NCI-H226 (cell line): ENCODE results near the gene HES7.
"Not testable (repeated sequence)": the region's sequence is repeated elsewhere in the genome, so short reads cannot be mapped to it uniquely, and the experiment has no call there.

Experiments
- DNase-seq: peaks from one replicate; pipeline ENCODE4 v3.0.0-alpha.2; 2015

HES7 gene

DNA sequence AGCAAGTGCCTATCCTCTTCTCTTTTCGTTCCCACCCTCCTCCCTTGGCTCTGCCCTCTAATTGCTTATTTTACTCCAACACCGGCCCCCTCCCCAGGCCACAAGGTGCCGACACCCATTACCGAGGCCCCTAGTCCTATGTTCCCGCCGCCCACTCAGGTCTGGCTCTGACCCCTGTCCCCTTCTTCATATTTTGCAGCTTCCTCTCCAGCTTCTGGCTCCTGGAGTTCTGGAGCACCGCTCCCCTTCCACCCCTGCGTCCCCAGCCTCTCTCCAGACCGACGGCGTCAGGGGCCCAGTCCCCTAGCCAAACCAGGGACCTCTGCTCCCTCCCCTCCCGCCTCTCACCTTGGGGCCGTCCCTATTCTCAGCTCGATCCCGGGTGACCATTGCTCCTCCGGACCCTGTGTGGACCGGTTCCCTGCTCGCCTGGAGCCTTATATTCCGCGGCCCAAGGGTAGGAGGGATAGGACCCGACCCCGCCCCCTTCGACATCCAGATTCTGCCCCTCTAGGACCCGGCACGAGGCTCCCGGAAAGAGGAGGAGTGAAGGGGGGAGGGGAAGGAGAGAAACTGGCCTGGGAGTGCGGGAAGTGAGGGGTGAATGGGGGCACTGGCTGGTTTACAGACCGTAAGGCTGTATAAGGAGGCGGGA lies at the start of gene HES7:
Gene HES7, minus strand, starts transcription at position 412 of the 655 bp plus-strand sequence. Its CDS starts 22 bp downstream, at position 390.
- DNase-seq: no peak

GRCh38 chr17:8173056-8173870 lies 49.4 kb upstream of the HES7 start:
- peak; percentile 93 for DNase-seq

GRCh38 chr17:8170186-8170585 lies 46.3 kb upstream of the HES7 start:
- DNase-seq: not testable (repeated sequence)

GRCh38 chr17:8167526-8167925 lies 43.6 kb upstream of the HES7 start:
- no peak for DNase-seq

DNA sequence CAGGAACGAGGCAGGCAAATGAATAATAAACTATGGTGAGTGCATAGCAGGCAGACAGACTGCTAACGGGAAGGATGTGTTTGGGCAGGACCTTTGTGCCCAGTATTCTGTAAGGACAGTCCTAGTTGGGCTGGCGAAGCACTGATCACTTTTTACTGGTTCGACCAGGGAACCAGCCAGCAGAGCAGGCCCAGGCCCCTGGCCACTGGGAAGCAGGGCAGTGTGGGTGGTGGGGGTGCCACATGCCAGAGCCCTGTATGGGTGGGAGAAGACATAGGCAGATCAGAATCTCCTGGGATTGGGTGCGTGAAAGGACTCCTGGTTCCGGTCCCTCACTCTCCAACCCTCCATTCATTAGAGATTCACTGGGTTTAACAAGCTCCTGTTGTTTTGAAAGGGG lies 42.8 kb upstream of the HES7 start:
- no peak for DNase-seq

DNA sequence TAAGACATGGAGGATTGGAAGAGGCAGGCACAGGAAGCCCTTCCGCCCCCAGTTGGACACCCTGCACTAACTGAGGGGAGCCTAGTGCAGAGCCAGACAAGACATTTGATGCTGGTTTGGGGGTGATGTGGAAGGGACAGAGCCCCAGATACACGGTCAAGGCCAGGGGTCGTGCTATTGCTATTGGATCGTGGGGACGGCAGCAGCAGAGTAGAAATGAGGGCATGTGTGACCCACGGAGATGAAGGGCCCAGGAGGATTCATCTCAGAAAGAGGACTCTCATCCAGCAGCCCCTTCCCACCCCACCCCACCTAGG lies 40.9 kb upstream of the HES7 start:
- DNase-seq: no peak

DNA sequence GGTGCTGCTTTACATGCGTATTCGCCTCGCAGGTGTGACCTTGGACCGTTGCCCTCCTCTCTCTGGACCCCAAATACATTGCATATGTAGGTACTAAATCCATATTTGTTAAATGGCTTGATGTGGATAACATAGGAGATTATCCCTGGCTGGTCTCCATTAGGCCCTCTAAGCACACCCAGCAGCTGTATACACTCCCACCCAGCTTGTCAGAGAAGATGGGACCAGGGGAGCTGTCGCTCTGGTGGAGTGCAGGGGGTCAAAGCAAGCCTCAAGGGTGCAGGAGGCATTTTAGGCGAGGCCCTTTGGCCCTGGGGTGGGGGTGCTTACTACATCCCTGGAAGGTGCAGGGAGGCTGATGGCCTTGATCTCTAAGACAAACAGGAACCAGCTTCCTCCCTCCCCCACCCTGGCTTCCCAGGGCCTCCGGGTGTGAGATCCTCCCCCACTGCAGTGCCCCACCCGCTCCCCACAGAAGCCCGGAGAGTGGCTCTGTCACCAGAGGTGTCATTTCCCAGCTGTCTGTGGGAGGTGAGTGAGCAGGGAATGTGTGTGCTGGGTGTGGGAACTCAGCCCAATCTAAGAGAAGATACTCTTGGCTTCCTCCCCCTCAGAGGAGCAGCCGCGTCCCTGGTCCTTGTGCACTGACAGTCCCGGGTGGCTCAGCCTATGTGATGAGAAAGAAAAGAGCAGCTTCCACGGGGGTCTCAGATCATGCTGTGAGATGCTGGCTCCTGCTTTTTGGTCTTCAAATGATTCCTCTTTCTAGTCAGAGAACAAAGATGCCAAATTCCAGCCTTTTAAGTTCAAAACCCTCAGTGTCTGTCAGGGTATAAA lies 40.3 kb upstream of the HES7 start:
- DNase-seq: no peak

DNA sequence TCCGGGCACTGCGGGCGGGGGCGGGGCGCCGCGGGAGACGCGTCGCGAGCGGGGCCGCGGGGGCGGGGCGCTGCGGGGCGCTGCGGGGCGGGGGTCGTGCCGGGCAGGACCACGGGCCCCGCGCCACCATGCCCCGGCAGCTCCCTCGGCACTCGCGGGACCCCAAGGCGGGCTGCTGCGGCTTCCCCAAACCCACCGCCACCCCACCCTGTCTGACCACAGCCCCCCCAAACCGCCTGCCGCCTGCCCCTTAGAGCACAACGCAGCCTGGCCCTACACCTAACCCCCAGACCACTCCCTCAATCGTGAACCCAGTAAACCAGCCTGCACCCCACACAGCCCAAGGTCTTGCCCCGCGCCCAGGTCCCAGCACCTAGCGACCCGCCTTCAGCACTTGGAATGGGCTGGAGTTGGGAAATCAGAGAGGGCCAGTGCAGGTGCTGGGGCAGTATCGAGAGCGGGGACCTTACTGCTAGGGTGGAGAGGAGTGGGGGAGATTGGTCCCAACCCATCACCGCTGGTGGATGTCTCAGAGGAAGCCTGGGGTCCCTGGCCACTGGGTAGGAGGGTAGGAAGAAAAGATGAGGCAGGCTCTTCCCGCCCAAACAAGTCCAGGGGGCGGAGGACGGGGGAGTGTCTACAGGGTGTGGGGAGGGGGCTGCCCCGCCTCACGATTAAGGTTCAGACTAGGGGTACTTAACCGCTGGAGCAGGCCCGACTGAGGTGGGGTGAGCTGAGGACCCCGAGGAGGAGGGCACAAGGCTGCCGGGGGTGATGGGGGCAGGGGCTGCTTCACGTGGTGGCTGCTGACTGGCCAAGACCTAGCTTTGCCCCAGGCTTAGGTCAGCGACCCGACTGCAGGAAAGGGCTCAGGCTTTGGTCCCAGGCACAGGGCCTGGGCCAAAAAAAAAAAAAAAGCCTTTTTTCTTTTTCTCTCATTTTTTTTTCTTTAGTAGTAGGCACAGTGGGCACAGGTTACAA lies 39.4 kb upstream of the HES7 start:
- no peak for DNase-seq

DNA sequence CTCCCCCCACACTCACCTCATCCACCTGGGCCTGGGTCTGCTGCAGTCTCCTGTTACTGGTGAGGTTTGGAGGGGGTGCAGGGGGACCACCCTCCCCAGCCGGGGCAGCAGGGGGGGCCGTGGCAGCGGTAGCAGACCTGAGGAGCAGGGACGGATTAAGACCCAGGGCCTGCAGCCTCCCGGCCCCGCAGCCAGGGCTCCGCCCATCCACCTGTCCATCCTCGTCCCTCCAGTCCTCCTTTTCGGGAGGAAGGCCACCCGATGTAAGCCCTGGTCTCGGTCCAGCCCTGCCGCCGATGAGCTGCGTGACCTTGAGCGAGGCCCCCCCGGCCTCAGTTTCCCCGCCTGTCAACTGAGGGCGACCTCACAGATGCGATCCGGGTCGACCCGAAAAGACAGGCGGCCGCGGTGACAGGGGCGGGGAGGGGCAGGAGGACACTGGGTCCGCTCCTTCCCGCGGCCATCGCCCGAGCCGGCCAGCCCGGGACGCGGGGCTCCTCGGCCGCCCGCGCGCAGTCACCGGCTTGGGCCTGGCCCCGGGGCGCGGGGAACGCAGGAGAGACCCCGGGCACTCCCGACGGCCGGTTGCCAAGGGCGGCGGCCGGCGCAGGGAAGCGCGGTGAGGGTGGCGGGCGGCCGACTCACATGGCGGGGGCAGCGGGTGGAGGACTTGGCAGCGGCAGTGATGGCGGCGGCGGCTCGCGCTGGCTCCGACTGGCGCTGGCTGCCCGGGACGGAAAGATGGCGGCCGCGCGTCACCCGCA lies 38.5 kb upstream of the HES7 start, which contains the start of gene VAMP2:
Gene VAMP2, minus strand, starts transcription at position 716 of the 764 bp plus-strand sequence. Its CDS starts 69 bp downstream, at position 647.
- DNase-seq: peak; percentile 50

GRCh38 chr17:8161289-8162232 lies 37.7 kb upstream of the HES7 start:
- no peak for DNase-seq

- no peak for DNase-seq
Observed at GRCh38 chr17:8160741-8161221, 36.9 kb upstream of the HES7 start.

GRCh38 chr17:8160224-8160577 lies 36.3 kb upstream of the HES7 start:
- DNase-seq: no peak

DNA sequence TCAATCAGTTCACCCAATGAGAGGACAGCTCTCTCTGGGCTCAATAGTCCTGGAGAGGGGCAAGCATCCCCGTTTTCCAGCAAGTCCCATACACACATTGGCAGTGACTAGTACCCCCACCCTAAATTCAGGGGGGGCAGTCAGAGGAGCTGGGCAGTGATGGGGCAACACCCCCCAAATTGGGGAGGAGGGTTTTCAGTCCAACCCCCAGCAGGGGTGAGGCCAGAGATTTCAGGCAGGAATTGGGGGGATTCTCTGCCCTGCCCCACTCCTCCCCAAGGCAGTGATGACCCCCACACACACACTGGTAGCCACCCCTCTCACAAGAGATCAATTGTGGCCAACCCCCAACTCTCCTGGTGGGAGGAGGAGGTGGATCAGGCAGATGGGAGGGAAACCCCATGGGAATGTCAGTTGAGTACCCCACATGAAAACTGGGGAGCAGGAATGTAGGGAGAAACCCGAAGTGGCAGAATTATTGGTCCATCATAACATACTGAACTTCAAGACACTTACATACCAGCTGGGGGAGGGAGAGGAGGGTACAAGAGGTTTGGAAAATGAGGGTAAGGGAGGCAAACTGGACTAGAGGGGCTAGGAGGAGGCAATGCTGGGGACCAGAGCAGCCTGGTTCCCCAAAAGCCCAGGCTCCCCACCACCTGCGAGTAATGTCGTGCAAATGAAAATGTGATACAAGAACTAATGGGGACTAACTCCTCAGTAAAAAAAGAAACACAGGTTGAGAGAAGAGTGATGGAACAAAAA lies 35.7 kb upstream of the HES7 start:
- no peak for DNase-seq

DNA sequence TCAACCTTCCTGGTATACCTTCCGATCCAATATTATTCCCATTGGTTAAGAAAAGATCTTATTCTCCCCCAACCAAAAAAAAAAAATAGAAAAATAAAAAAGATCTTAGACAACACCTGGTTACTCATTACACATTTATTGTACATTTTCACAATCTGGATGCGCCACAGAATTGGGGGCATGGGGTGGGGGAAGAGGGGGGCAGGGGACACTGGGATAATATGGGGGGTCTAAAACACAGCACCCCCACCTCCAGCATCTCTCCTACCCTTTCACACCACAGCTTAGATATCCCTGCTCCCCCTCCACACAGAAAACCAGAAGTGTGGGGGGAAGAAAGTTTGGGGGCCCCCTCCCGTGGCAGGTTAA lies 35.1 kb upstream of the HES7 start:
- no peak for DNase-seq

DNA sequence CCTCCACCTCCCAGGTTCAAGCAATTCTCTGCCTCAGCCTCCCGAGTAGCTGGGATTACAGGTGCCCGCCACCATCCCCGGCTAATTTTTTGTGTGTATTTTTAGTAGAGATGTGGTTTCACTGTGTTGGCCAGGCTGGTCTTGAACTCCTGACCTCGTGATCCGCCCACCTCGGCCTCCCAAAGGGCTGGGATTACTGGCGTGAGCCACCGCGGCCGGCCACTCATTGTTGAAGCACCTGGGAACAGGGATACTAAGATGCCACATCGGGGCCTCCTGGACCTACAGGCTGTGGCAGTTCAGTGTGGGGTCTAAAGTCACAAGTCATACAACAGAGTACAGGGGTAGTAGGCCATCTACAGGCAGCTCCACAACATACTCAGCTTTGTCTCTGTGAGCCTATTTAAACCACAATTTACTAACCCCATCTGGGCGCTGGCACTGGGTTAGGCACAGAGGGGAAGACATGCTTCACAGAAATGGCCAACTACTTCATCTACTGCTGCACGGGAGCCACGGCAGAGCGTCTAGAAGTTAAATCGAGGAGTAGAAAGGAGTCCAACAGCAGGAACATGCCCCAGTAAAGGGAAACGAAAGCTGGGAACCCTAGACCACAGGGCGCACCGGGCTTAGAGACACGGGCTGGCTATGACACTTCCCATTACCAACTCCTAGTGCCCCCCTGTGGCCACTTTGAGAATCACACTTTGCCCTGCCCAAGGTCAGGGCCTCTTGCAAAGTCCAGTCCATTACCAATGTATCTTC lies 34.5 kb upstream of the HES7 start:
- peak; percentile 69 for DNase-seq

GRCh38 chr17:8156246-8156992 lies 32.5 kb upstream of the HES7 start:
- peak; percentile 99 for DNase-seq

DNA sequence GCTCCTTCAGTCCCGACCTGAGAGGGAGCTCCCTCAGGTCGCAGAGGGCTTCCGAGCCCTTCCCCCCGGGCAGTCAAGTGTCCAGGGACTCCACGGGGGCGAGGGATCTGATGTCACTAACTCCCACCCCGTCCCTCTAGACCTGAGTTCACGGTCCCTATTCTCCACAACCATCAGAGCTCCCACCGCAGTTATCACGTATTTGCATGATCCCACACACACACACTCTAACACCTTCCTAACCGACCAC lies 32.0 kb upstream of the HES7 start:
- no peak for DNase-seq
